H1 (cell line): Measurements from ENCODE around the gene CUX1. TPM values are rescaled to one million over a fixed set of nuclear protein-coding genes. Genes with fewer than 3 reads are reported as not detected.

ENCODE experiments used
- CTCF ChIA-PET: fragments of 300-600 bp; sonication (Branson Sonifier 250); formaldehyde crosslinking; loops from one replicate; lab custom pipeline; 2021; ENCODE audit not compliant: partially characterized antibody; lab: Charles Lee
- POLR2A ChIA-PET: fragments of 300-600 bp; sonication (Branson Sonifier 250); formaldehyde crosslinking; loops from one replicate; lab custom pipeline; 2021; ENCODE audit warnings: inconsistent platforms; ENCODE audit not compliant: partially characterized antibody; lab: Charles Lee
- DNase-seq, 2 experiments: peaks; one replicate each; pipeline versions ENCODE4 v3.0.0 to v3.0.0-alpha.2; 2010 to 2022; ENCODE audit warnings: low spot score in 2 of 2, low read depth in 1 of 2, mixed read lengths in 1 of 2
- FAIRE-seq: peaks from 2 replicates; lab custom pipeline; 2011; peaks lifted over from hg19 to GRCh38; lab: Jason Lieb, UNC
- H2AFZ ChIP-seq: 2 replicates; pipeline ENCODE4 v1.8.1; 2012; ENCODE audit warnings: low read length, inconsistent platforms
- H2AK5ac ChIP-seq: 2 replicates; pipeline ENCODE4 v1.6.1; 2013; ENCODE audit warnings: low read depth, low read length
- H2BK120ac ChIP-seq: replicated peaks from 2 replicates; pipeline ENCODE3; 2013; ENCODE audit warnings: low read depth, low read length, inconsistent platforms
- H2BK12ac ChIP-seq: 2 replicates; pipeline ENCODE4 v1.6.1; 2013; ENCODE audit warnings: low read depth, low read length
- H2BK15ac ChIP-seq: 2 replicates; pipeline ENCODE4 v1.6.1; 2013; ENCODE audit warnings: low read length
- H2BK20ac ChIP-seq: 2 replicates; pipeline ENCODE4 v1.6.1; 2013; ENCODE audit warnings: low read length
- H2BK5ac ChIP-seq: 2 replicates; pipeline ENCODE4 v1.6.1; 2013; ENCODE audit warnings: low read depth, low read length
- H3K14ac ChIP-seq: 2 replicates; pipeline ENCODE4 v1.6.1; 2013; ENCODE audit warnings: inconsistent platforms; ENCODE audit not compliant: insufficient read length
- H3K18ac ChIP-seq: 2 replicates; pipeline ENCODE4 v1.6.1; 2013; ENCODE audit warnings: low read length; ENCODE audit errors: extremely low read depth
- H3K23ac ChIP-seq: 2 replicates; pipeline ENCODE4 v1.6.1; 2013; ENCODE audit warnings: inconsistent platforms; ENCODE audit not compliant: insufficient read length
- H3K23me2 ChIP-seq: 2 replicates; pipeline ENCODE4 v1.6.1; 2013; ENCODE audit warnings: low read depth, low read length
- H3K27ac ChIP-seq: 2 replicates; pipeline ENCODE4 v1.6.1; 2011; ENCODE audit warnings: low read depth, low read length, inconsistent platforms
- H3K27me3 ChIP-seq, 4 experiments: replicated peaks in 1 of 4; 1 replicate in 1 of 4; 2 replicates in 3 of 4; pipeline versions ENCODE4 v1.6.1 to v1.8.1; 2011 to 2013; ENCODE audit warnings: low read length in 3 of 4, mild to moderate bottlenecking in 3 of 4, inconsistent platforms in 2 of 4, mixed read lengths in 2 of 4, moderate library complexity in 1 of 4; ENCODE audit not compliant: control insufficient read depth in 3 of 4, insufficient read depth in 3 of 4; ENCODE audit errors: extremely low read depth in 1 of 4
- H3K36me3 ChIP-seq, 4 experiments: 2 replicates each; pipeline versions ENCODE4 v1.6.1 to v1.8.1; 2011 to 2013; ENCODE audit warnings: mild to moderate bottlenecking in 4 of 4, low read length in 3 of 4, moderate library complexity in 2 of 4, control low read depth in 1 of 4, inconsistent platforms in 1 of 4; ENCODE audit not compliant: insufficient read depth in 4 of 4, control insufficient read depth in 2 of 4
- H3K4ac ChIP-seq: replicated peaks from 2 replicates; pipeline ENCODE3; 2013; ENCODE audit warnings: low read length, low read depth, mixed read lengths, inconsistent platforms; ENCODE audit not compliant: insufficient read length
- H3K4me1 ChIP-seq, 4 experiments: replicated peaks in 1 of 4; 1 replicate in 1 of 4; 2 replicates in 3 of 4; pipeline versions ENCODE4 v1.6.1 to v1.8.1; 2011 to 2013; ENCODE audit warnings: low read length in 3 of 4, inconsistent platforms in 2 of 4, mixed read lengths in 1 of 4; ENCODE audit not compliant: insufficient read depth in 4 of 4, control insufficient read depth in 3 of 4
- H3K4me2 ChIP-seq, 2 experiments: 2 replicates each; pipeline versions ENCODE4 v1.6.1 to v1.8.1; 2011 to 2013; ENCODE audit warnings: low read depth in 2 of 2, low read length in 2 of 2, control low read depth in 1 of 2, inconsistent platforms in 1 of 2, mild to moderate bottlenecking in 1 of 2; ENCODE audit not compliant: insufficient read depth in 1 of 2
- H3K4me3 ChIP-seq, 4 experiments: fragments of 200-600, 300-600 bp in 1 of 4; sonication (generic), shearing (Covaris generic), sonication (Bioruptor Twin) in 1 of 4; 2 replicates each; pipeline versions ENCODE4 v1.5.1 to v1.8.1; 2011 to 2016; ENCODE audit warnings: low read length in 4 of 4, low read depth in 3 of 4, control low read depth in 2 of 4, inconsistent platforms in 2 of 4, mild to moderate bottlenecking in 2 of 4, mixed read lengths in 1 of 4, moderate library complexity in 1 of 4; ENCODE audit not compliant: insufficient read depth in 2 of 4; ENCODE audit errors: extremely low read depth in 1 of 4
- H3K56ac ChIP-seq: replicated peaks from 2 replicates; pipeline ENCODE3; 2013; ENCODE audit warnings: low read depth, mild to moderate bottlenecking, mixed read lengths, low read length, inconsistent platforms; ENCODE audit not compliant: insufficient read length
- H3K79me1 ChIP-seq: 2 replicates; pipeline ENCODE4 v1.6.1; 2013; ENCODE audit warnings: low read depth, low read length, control low read depth
- H3K79me2 ChIP-seq, 2 experiments: 2 replicates each; pipeline versions ENCODE4 v1.6.1 to v1.8.1; 2012 to 2013; ENCODE audit warnings: low read length in 2 of 2, mild to moderate bottlenecking in 2 of 2, inconsistent platforms in 1 of 2; ENCODE audit not compliant: insufficient read depth in 2 of 2, control insufficient read depth in 1 of 2
- H3K9ac ChIP-seq, 4 experiments: replicated peaks in 1 of 4; 1 replicate in 1 of 4; 2 replicates in 3 of 4; pipeline versions ENCODE4 v1.6.1 to v1.8.1; 2011 to 2013; ENCODE audit warnings: low read depth in 3 of 4, low read length in 3 of 4, control low read depth in 2 of 4, mild to moderate bottlenecking in 2 of 4, moderate library complexity in 2 of 4, inconsistent platforms in 1 of 4; ENCODE audit errors: extremely low read depth in 1 of 4
- H3K9me3 ChIP-seq, 2 experiments: 2 replicates each; pipeline versions ENCODE4 v1.6.1 to v1.8.1; 2012 to 2013; ENCODE audit warnings: mild to moderate bottlenecking in 2 of 2, moderate library complexity in 2 of 2, control low read depth in 1 of 2, inconsistent platforms in 1 of 2, low read depth in 1 of 2, low read length in 1 of 2, mixed read lengths in 1 of 2; ENCODE audit not compliant: insufficient read depth in 2 of 2
- H4K20me1 ChIP-seq, 2 experiments: replicated peaks in 1 of 2; 2 replicates each; pipeline versions ENCODE3 to v1.8.1; 2011 to 2013; ENCODE audit warnings: inconsistent platforms in 2 of 2, low read length in 2 of 2, mild to moderate bottlenecking in 1 of 2; ENCODE audit not compliant: insufficient read depth in 2 of 2, control insufficient read depth in 1 of 2
- H4K5ac ChIP-seq: 2 replicates; pipeline ENCODE4 v1.6.1; 2013; ENCODE audit warnings: low read length, low read depth, mixed read lengths, inconsistent platforms; ENCODE audit not compliant: insufficient read length
- H4K8ac ChIP-seq: 2 replicates; pipeline ENCODE4 v1.8.0; 2013; ENCODE audit warnings: mild to moderate bottlenecking, moderate library complexity, low read length, inconsistent platforms; ENCODE audit not compliant: insufficient read depth; ENCODE audit errors: extremely low read depth
- H4K91ac ChIP-seq: replicated peaks from 2 replicates; pipeline ENCODE3; 2013; ENCODE audit warnings: low read length, mixed read lengths, inconsistent platforms; ENCODE audit not compliant: insufficient read length
- ATF3 ChIP-seq: IDR thresholded peaks from 2 replicates; pipeline ENCODE4 v1.6.1; 2011; ENCODE audit warnings: low read depth, mild to moderate bottlenecking, low read length; ENCODE audit not compliant: insufficient read depth
- CBX5 ChIP-seq: fragments of 300-800, 300-1000 bp; sonication (generic); IDR thresholded peaks from 2 replicates; pipeline ENCODE4 v1.7.1; 2016; ENCODE audit warnings: antibody characterized with exemption, low read length, low read depth
- CHD1 ChIP-seq: IDR thresholded peaks from 2 replicates; pipeline ENCODE4 v1.6.1; 2012; ENCODE audit warnings: low read depth, low read length, improper control_type of control experiment
- EGR1 ChIP-seq: IDR thresholded peaks from 2 replicates; pipeline ENCODE4 v1.6.1; 2011; ENCODE audit warnings: low read depth, low read length, borderline replicate concordance
- JUN ChIP-seq: IDR thresholded peaks from 2 replicates; pipeline ENCODE4 v1.6.1; 2011; ENCODE audit warnings: low read depth, mild to moderate bottlenecking, improper control_type of control experiment, low read length
- RNF2 ChIP-seq: fragments of 200-900, 300-1000 bp; sonication (generic); IDR thresholded peaks from 2 replicates; pipeline ENCODE4 v1.7.1; 2016; ENCODE audit warnings: borderline replicate concordance, low read depth, mild to moderate bottlenecking, antibody characterized with exemption, low read length; ENCODE audit not compliant: poor library complexity, severe bottlenecking; ENCODE audit errors: missing control alignments
- SAP30 ChIP-seq: fragments of 300-600 bp; sonication (generic); IDR thresholded peaks from 2 replicates; pipeline ENCODE4 v1.7.1; 2012; ENCODE audit warnings: low read length, moderate library complexity, mild to moderate bottlenecking, inconsistent platforms; ENCODE audit not compliant: insufficient read depth, insufficient replicate concordance
- SIX5 ChIP-seq: IDR thresholded peaks from 2 replicates; pipeline ENCODE4 v1.6.1; 2011; ENCODE audit warnings: mild to moderate bottlenecking, low read depth, low read length
- SUZ12 ChIP-seq: fragments of 200-600 bp; sonication (generic); IDR thresholded peaks from 2 replicates; pipeline ENCODE4 v1.6.1; 2012; ENCODE audit warnings: mild to moderate bottlenecking, inconsistent platforms, low read length, moderate library complexity, mixed read lengths
- TAF1 ChIP-seq: IDR thresholded peaks from 2 replicates; pipeline ENCODE4 v1.6.1; 2011; ENCODE audit warnings: mild to moderate bottlenecking, low read depth, low read length
- TAF7 ChIP-seq: optimal IDR thresholded peaks from 2 replicates; pipeline ENCODE3; 2011; ENCODE audit warnings: low read depth, mild to moderate bottlenecking, inconsistent platforms, low read length, moderate library complexity, borderline replicate concordance
- TBP ChIP-seq: IDR thresholded peaks from 2 replicates; pipeline ENCODE4 v1.6.1; 2011; ENCODE audit warnings: low read depth, low read length, improper control_type of control experiment
- WGBS, 2 experiments: shearing (Covaris generic) in 1 of 2; methylation state at CpG; one replicate each; pipeline versions ENCODE4 v1.1.6 to v1.1.7; 2013 to 2015; ENCODE audit warnings: low lambda C conversion rate in 2 of 2, mixed read lengths in 2 of 2, inconsistent platforms in 1 of 2, low coverage in 1 of 2, missing lambda C conversion rate in 1 of 2; ENCODE audit not compliant: insufficient replicate concordance in 2 of 2, insufficient coverage in 1 of 2, insufficient read length in 1 of 2; ENCODE audit errors: extremely low coverage in 1 of 2, missing lambda C conversion rate in 1 of 2; 5-methylcytosine and 5-hydroxymethylcytosine counted together
- polyA plus RNA-seq, 7 experiments: library from polyadenylated mRNA; depleted of rRNA in 3 of 7; stranded (reverse) in 5 of 7; unstranded in 2 of 7; fragments of >200 nt in 5 of 7; fragments of 200-250 nt in 2 of 7; gene quantifications; 1 replicate in 5 of 7; 2 replicates in 1 of 7; 4 replicates in 1 of 7; pipeline versions ENCODE4 v1.2.1 to v1.2.3, GENCODE V29; 2011 to 2013; ENCODE audit warnings: missing spikeins in 2 of 7, mixed read lengths in 2 of 7
- total RNA-seq: library from RNA; stranded (reverse); fragmentation: NEBNext Ultra II Directional; extraction: Animal tissue kit (Norgen Biotek cat#: 25700); gene quantifications from 2 replicates; pipeline ENCODE4 v1.2.1, GENCODE V29; 2021

CUX1 gene
- total and polyA plus RNA-seq, 2 of the 8 experiments (the other 6 are each of a cell fraction or from before 2014, with no cell fraction given): 21.6 to 65.9 TPM

GRCh38 chr7:102197161-102197560, 379.7 kb downstream of the CUX1 start:
- CTCF ChIA-PET: interaction anchor here (1.4 to 2.0 kb wide), 2 partner anchors 33 to 76 kb away, joined by 4 read pairs; no protein-coding TSS in a partner anchor
- TF ChIP-seq JUN (no peak), EGR1 (no peak), SIX5 (no peak), TAF7 (no peak), TAF1 (no peak), SAP30 (no peak), ATF3 (no peak), TBP (no peak), CHD1 (no peak), RNF2 (no peak), CBX5 (no peak), SUZ12 (no peak)

More at GRCh38 chr7:102197161-102197560, 379.7 kb downstream of the CUX1 start:
- H2AFZ ChIP-seq: no peak overlapping the region
- no peak overlapping the region for H3K56ac ChIP-seq
- H4K8ac ChIP-seq: no peak overlapping the region; the same call in 1 of the 2 replicates
- H3K4ac ChIP-seq: no peak overlapping the region
- no peaks in the 10 kb centered on the region for H3K27me3 ChIP-seq
- H3K79me2 ChIP-seq: no peaks in the 10 kb centered on the region
- H3K36me3 ChIP-seq: peaks cover 5 to 51% (median 37%) of the 10 kb centered on the region in 4 experiments
- H2AK5ac ChIP-seq: no peak overlapping the region
- 91% methylated on average over 17 of the region's 17 CpGs; no CpG with 5 or more reads in 1 of the 2 experiments for WGBS, 2 experiments
- H3K14ac ChIP-seq: no peak overlapping the region
- no peak overlapping the region for H2BK12ac ChIP-seq
- no peak overlapping the region for H2BK15ac ChIP-seq
- H3K4me2 ChIP-seq: no peak overlapping the region
- H3K18ac ChIP-seq: no peak overlapping the region
- H4K91ac ChIP-seq: no peak overlapping the region
- DNase-seq (no peak), FAIRE-seq (no peak)
- no peak overlapping the region for H2BK5ac ChIP-seq
- no peak overlapping the region for H2BK120ac ChIP-seq
- H2BK20ac ChIP-seq: no peak overlapping the region
- no peaks in the 10 kb centered on the region for H3K79me1 ChIP-seq
- no peak overlapping the region for H3K4me3 ChIP-seq
- no peaks in the 10 kb centered on the region for H3K4me1 ChIP-seq
- H3K27ac ChIP-seq: no peak overlapping the region
- no peak overlapping the region for H3K9ac ChIP-seq
- no peak overlapping the region for H3K23ac ChIP-seq
- H3K23me2 ChIP-seq: no peaks in the 10 kb centered on the region
- POLR2A ChIA-PET: interaction anchor here (1.0 kb wide), 1 partner anchor 21 kb away, joined by 3 read pairs; no protein-coding TSS in a partner anchor
- no peaks in the 10 kb centered on the region; a peak in 1 of 4 replicates for H3K9me3 ChIP-seq
- H4K5ac ChIP-seq: no peak overlapping the region
- H4K20me1 ChIP-seq: peaks cover 0 to under 1% of the 10 kb centered on the region in 2 experiments
